ENCODE data around the gene GTF2H2. TPM values are rescaled to one million over a fixed set of nuclear protein-coding genes. Genes with fewer than 3 reads are reported as not detected.
"Not testable (repeated sequence)": the region's sequence is repeated elsewhere in the genome, so short reads cannot be mapped to it uniquely, and the experiment has no call there.

Gene GTF2H2
- total RNA-seq, 4 donors from 2014 or later = 21.6 to 55.5 (median 44.2) TPM

GRCh38 chr5:71059426-71059825 is 8.1 kb downstream of the GTF2H2 start:
- no CpG with 5 or more reads among the region's 3 CpGs for WGBS, 2 donors
- H3K9me3 ChIP-seq; H3K4me3 ChIP-seq (replicated peaks in 1 of 3); H3K4me1 ChIP-seq; H3K27ac ChIP-seq; intact Hi-C loops (cut with DNase I); H3K36me3 ChIP-seq; DNase-seq; H3K27me3 ChIP-seq: not testable (repeated sequence)

GRCh38 chr5:71044808-71045207 is 22.7 kb downstream of the GTF2H2 start:
- H3K4me1 ChIP-seq; H3K27me3 ChIP-seq; H3K9me3 ChIP-seq; intact Hi-C loops (cut with DNase I); H3K27ac ChIP-seq; H3K4me3 ChIP-seq (replicated peaks in 1 of 3); H3K36me3 ChIP-seq; DNase-seq: not testable (repeated sequence)
- 100% methylated on average over 1 of the region's 2 CpGs; no CpG with 5 or more reads in 1 of the 2 donors for WGBS, 2 donors

GRCh38 chr5:71044128-71044527 is 23.3 kb downstream of the GTF2H2 start:
- no CpG with 5 or more reads among the region's 2 CpGs for WGBS, 2 donors
- H3K27me3 ChIP-seq; DNase-seq; H3K4me3 ChIP-seq (replicated peaks in 1 of 3); H3K27ac ChIP-seq; H3K9me3 ChIP-seq; intact Hi-C loops (cut with DNase I); H3K4me1 ChIP-seq; H3K36me3 ChIP-seq: not testable (repeated sequence)

- H3K4me1 ChIP-seq; H3K4me3 ChIP-seq (replicated peaks in 1 of 3); H3K9me3 ChIP-seq; H3K27me3 ChIP-seq; H3K36me3 ChIP-seq; intact Hi-C loops (cut with DNase I); H3K27ac ChIP-seq; DNase-seq: not testable (repeated sequence)
- WGBS, 2 donors = no CpG with 5 or more reads among the region's 7 CpGs
Measured at GRCh38 chr5:71031046-71031776, 36.3 kb downstream of the GTF2H2 start.

- H3K27ac ChIP-seq; DNase-seq; H3K36me3 ChIP-seq; H3K4me3 ChIP-seq (replicated peaks in 1 of 3); H3K27me3 ChIP-seq; H3K9me3 ChIP-seq; H3K4me1 ChIP-seq; intact Hi-C loops (cut with DNase I): not testable (repeated sequence)
- 96% methylated on average over 2 of the region's 8 CpGs; no CpG with 5 or more reads in 1 of the 2 donors for WGBS, 2 donors
Measured at GRCh38 chr5:71025289-71025953, 42.1 kb downstream of the GTF2H2 start, which contains the start of gene NAIP. Gene NAIP, minus strand, starts transcription at chr5:71025339. Its CDS starts 12,424 bp downstream, at chr5:71012915.

- H3K27me3 ChIP-seq; DNase-seq; H3K27ac ChIP-seq; H3K4me1 ChIP-seq; intact Hi-C loops (cut with DNase I); H3K4me3 ChIP-seq (replicated peaks in 1 of 3); H3K36me3 ChIP-seq; H3K9me3 ChIP-seq: not testable (repeated sequence)
- WGBS, 2 donors = no CpG with 5 or more reads among the region's 6 CpGs
Measured at GRCh38 chr5:71020643-71021042, 46.8 kb downstream of the GTF2H2 start.

GRCh38 chr5:71018376-71019005 is 49.0 kb downstream of the GTF2H2 start:
- H3K27ac ChIP-seq; H3K27me3 ChIP-seq; H3K9me3 ChIP-seq; H3K36me3 ChIP-seq; H3K4me1 ChIP-seq; intact Hi-C loops (cut with DNase I); DNase-seq; H3K4me3 ChIP-seq (replicated peaks in 1 of 3): not testable (repeated sequence)
- WGBS, 2 donors = no CpG with 5 or more reads among the region's 6 CpGs

GRCh38 chr5:71014176-71014575 is 53.3 kb downstream of the GTF2H2 start:
- no peaks in the 10 kb centered on the region for H3K9me3 ChIP-seq
- no peak for DNase-seq
- H3K4me3 ChIP-seq (replicated peaks in 1 of 3) = no peak overlapping the region
- no peak overlapping the region for H3K27ac ChIP-seq
- TF ChIP-seq CTCF (IDR thresholded peaks at IDR 0.05) (no peak), POLR2A (IDR thresholded peaks at IDR 0.05) (no peak)
- 84 to 94% methylated on average over 8 of the region's 8 CpGs for WGBS, 2 donors
- no peaks in the 10 kb centered on the region for H3K36me3 ChIP-seq
- no peaks in the 10 kb centered on the region for H3K27me3 ChIP-seq
- intact Hi-C loops (cut with DNase I) = no loop called here
- no peaks in the 10 kb centered on the region for H3K4me1 ChIP-seq

Measured in thyroid gland (tissue), 4 donors.